Measurements from ENCODE around the gene RUSF1.

DNA sequence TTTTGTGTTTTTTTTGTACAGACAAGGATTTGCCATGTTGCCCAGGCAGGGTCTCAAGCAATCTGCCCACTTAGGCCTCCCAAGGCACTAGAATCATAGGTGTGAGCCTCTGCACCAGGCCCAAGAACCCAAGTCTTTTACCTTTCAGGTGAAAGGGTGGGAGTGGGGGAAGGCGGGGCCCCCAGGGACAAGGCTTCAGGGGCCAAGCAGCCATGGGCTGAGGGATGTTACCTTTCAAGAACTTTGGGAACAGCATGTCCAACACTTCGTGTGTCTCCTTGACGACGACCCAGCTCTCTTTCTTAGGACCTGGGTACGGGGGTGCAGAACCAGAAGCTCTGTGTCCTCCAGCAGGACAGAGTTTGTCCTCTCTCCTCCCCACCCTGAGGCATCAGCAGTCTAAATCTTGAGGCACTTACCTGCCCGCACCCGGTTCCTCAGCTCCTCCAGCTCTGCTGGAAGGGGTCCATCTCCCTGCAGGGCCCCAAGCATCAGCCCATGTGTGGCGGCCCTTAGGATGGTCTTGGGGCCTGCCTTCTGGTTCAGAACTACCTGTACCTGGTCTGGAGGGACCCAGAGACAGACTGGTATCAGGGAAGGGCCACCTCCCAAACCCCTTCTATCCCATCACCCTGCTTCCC is 16.3 kb downstream of the RUSF1 start:
- TF ChIP-seq, protein P1, sequence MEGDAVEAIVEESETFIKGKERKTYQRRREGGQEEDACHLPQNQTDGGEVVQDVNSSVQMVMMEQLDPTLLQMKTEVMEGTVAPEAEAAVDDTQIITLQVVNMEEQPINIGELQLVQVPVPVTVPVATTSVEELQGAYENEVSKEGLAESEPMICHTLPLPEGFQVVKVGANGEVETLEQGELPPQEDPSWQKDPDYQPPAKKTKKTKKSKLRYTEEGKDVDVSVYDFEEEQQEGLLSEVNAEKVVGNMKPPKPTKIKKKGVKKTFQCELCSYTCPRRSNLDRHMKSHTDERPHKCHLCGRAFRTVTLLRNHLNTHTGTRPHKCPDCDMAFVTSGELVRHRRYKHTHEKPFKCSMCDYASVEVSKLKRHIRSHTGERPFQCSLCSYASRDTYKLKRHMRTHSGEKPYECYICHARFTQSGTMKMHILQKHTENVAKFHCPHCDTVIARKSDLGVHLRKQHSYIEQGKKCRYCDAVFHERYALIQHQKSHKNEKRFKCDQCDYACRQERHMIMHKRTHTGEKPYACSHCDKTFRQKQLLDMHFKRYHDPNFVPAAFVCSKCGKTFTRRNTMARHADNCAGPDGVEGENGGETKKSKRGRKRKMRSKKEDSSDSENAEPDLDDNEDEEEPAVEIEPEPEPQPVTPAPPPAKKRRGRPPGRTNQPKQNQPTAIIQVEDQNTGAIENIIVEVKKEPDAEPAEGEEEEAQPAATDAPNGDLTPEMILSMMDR (IDR thresholded peaks at IDR 0.05), result no peak
- TF ChIP-seq POLR2A (IDR thresholded peaks at IDR 0.05) (no peak), EP300 (IDR thresholded peaks at IDR 0.05) (no peak), POLR2AphosphoS5 (IDR thresholded peaks at IDR 0.05) (no peak)
